ENCODE data around the gene ARHGAP1.

DNA sequence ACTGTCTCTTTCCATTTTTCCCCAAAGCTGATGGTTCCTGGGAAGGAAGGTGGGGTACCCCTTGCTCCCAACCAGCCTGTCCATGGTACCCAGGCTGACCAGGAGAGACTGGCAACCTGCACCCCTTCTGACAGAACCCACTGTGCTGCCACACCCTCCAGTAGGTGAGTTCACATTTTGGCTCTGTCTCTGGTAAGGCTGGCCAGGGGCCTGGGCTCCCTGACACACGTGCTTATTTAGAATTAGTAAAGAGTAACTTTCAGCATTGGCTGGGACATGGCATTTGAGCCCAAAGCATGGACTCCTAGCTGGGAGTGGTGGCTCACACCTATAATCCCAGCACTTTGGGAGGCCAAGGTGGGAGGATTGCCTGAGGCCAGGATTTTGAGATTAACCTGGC is 35.1 kb downstream of the ARHGAP1 start:
- TF ChIP-seq, protein P1, sequence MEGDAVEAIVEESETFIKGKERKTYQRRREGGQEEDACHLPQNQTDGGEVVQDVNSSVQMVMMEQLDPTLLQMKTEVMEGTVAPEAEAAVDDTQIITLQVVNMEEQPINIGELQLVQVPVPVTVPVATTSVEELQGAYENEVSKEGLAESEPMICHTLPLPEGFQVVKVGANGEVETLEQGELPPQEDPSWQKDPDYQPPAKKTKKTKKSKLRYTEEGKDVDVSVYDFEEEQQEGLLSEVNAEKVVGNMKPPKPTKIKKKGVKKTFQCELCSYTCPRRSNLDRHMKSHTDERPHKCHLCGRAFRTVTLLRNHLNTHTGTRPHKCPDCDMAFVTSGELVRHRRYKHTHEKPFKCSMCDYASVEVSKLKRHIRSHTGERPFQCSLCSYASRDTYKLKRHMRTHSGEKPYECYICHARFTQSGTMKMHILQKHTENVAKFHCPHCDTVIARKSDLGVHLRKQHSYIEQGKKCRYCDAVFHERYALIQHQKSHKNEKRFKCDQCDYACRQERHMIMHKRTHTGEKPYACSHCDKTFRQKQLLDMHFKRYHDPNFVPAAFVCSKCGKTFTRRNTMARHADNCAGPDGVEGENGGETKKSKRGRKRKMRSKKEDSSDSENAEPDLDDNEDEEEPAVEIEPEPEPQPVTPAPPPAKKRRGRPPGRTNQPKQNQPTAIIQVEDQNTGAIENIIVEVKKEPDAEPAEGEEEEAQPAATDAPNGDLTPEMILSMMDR (IDR thresholded peaks at IDR 0.05 in 8 of 11, conservative IDR thresholded peaks at IDR 0.05 in 3 of 11): no peak
- TF ChIP-seq POLR2A (IDR thresholded peaks at IDR 0.05): no peak

All from spleen (tissue), 7 donors.